GM23248 (cell line): ENCODE data around the gene NCF2. TPM values are rescaled to one million over a fixed set of nuclear protein-coding genes. Genes with fewer than 3 reads are reported as not detected.

Experiments
- DNase-seq: peaks from one replicate; pipeline ENCODE4 v3.0.0-alpha.2; 2015
- H2AFZ ChIP-seq: fragments of 200-600 bp; sonication (generic); 2 replicates; pipeline ENCODE4 v1.6.1; 2016; ENCODE audit warnings: antibody characterized with exemption
- H3F3A ChIP-seq: fragments of 200-600 bp; sonication (generic); 2 replicates; pipeline ENCODE4 v1.6.1; 2016; ENCODE audit warnings: mild to moderate bottlenecking, antibody characterized with exemption, mixed run types; ENCODE audit not compliant: insufficient read depth
- H3K27ac ChIP-seq: fragments of 200-600 bp; sonication (generic); 2 replicates; pipeline ENCODE4 v1.5.1; 2016; ENCODE audit warnings: mild to moderate bottlenecking
- H3K27me3 ChIP-seq: fragments of 200-600 bp; sonication (generic); replicated peaks from 2 replicates; pipeline ENCODE4 v1.6.1; 2016; ENCODE audit warnings: mild to moderate bottlenecking; ENCODE audit not compliant: insufficient read depth
- H3K36me3 ChIP-seq: fragments of 200-600 bp; sonication (generic); 2 replicates; pipeline ENCODE4 v1.6.1; 2016; ENCODE audit warnings: low read depth, mild to moderate bottlenecking
- H3K4me1 ChIP-seq: fragments of 200-600 bp; sonication (generic); 2 replicates; pipeline ENCODE4 v1.6.1; 2016; ENCODE audit warnings: mild to moderate bottlenecking; ENCODE audit not compliant: insufficient read depth
- H3K4me2 ChIP-seq: fragments of 200-600 bp; sonication (generic); one replicate; pipeline ENCODE4 v1.6.1; 2016; ENCODE audit warnings: mild to moderate bottlenecking; ENCODE audit not compliant: unreplicated experiment
- H3K4me3 ChIP-seq: fragments of 200-600 bp; sonication (generic); 2 replicates; pipeline ENCODE4 v1.5.1; 2016; ENCODE audit warnings: mild to moderate bottlenecking
- H3K79me2 ChIP-seq: fragments of 200-600 bp; sonication (generic); 2 replicates; pipeline ENCODE4 v1.6.1; 2016; ENCODE audit warnings: mild to moderate bottlenecking; ENCODE audit not compliant: insufficient read depth
- H3K9ac ChIP-seq: fragments of 200-600 bp; sonication (generic); 2 replicates; pipeline ENCODE4 v1.6.1; 2016; ENCODE audit warnings: mild to moderate bottlenecking
- H3K9me2 ChIP-seq: fragments of 200-600 bp; sonication (generic); 2 replicates; pipeline ENCODE4 v1.6.1; 2016; ENCODE audit warnings: mixed run types, mild to moderate bottlenecking, moderate library complexity; ENCODE audit not compliant: insufficient read depth
- H3K9me3 ChIP-seq: fragments of 200-600 bp; sonication (generic); one replicate; pipeline ENCODE4 v1.6.1; 2017; ENCODE audit warnings: low read depth
- H4K20me1 ChIP-seq: fragments of 200-600 bp; sonication (generic); 2 replicates; pipeline ENCODE4 v1.6.0; 2016; ENCODE audit not compliant: insufficient read depth
- EZH2 ChIP-seq: fragments of 200-600 bp; sonication (generic); IDR thresholded peaks from 2 replicates; pipeline ENCODE4 v1.6.1; 2018; ENCODE audit warnings: antibody characterized with exemption, mild to moderate bottlenecking; ENCODE audit not compliant: insufficient read depth, poor library complexity, severe bottlenecking
- EZH2phosphoT487 ChIP-seq: fragments of 200-600 bp; sonication (generic); IDR thresholded peaks from 2 replicates; pipeline ENCODE4 v1.6.1; 2018; ENCODE audit warnings: antibody characterized with exemption, moderate library complexity, mild to moderate bottlenecking, low read depth; ENCODE audit not compliant: insufficient read depth
- whole genome bisulfite sequencing, 2 experiments: methylation state at CpG; one replicate each; pipeline ENCODE4 v1.1.6; 2015 to 2017; ENCODE audit warnings: low lambda C conversion rate in 2 of 2, low coverage in 1 of 2; ENCODE audit errors: missing lambda C conversion rate in 2 of 2; 5-methylcytosine and 5-hydroxymethylcytosine counted together
- in situ Hi-C: fragments of 300-500 bp; cut with MboI; formaldehyde crosslinking; loops from 2 replicates; pipeline ENCODE4 v1.15.0; 2020
- polyA plus RNA-seq: library from polyadenylated mRNA; unstranded; fragments of >200 nt; fragmentation: Nextera tagmentation; extraction: Ambion mirVana; gene quantifications from 2 replicates; pipeline ENCODE4 v1.2.1, GENCODE V29; 2016
- total RNA-seq: library from RNA; depleted of rRNA; stranded (reverse); fragments of >200 nt; shearing (Covaris generic); gene quantifications from 2 replicates; pipeline ENCODE4 v1.2.3, GENCODE V29; 2014

Gene NCF2
- total and polyA plus RNA-seq, 2 experiments from 2014 or later = 0.41 TPM; not detected in 1

GRCh38 chr1:183550915-183551314 lies 39.3 kb downstream of the NCF2 start:
- TF ChIP-seq EZH2 (no peak), EZH2phosphoT487 (no peak)
- Histone ChIP-seq H3K9me3 (no peaks in the 10 kb centered on the region), H4K20me1 (no peaks in the 10 kb centered on the region), H3F3A (no peaks in the 10 kb centered on the region), H3K9me2 (no peaks in the 10 kb centered on the region), H3K4me1 (no peaks in the 10 kb centered on the region), H3K4me3 (no peak overlapping the region), H3K79me2 (no peaks in the 10 kb centered on the region), H3K9ac (no peak overlapping the region), H3K27me3 (no peaks in the 10 kb centered on the region), H3K27ac (no peak overlapping the region), H2AFZ (no peak overlapping the region), H3K4me2 (no peak overlapping the region), H3K36me3 (peaks cover 38% of the 10 kb centered on the region)
- DNase-seq = no peak
- 46 to 51% methylated on average over 3 of the region's 3 CpGs for WGBS, 2 experiments
- in situ Hi-C loops = no loop called here

- no peak for DNase-seq
- no peak overlapping the region for H3K27ac ChIP-seq
- 0 out of 2 replicates have a peak, but pooled peaks cover 4% of the 10 kb centered on the region for H3F3A ChIP-seq
- H4K20me1 ChIP-seq = no peaks in the 10 kb centered on the region
- H3K79me2 ChIP-seq = no peaks in the 10 kb centered on the region
- no peaks in the 10 kb centered on the region for H3K27me3 ChIP-seq
- H3K36me3 ChIP-seq = peaks cover 57% of the 10 kb centered on the region
- 100% methylated on average over 1 of the region's 1 CpG for WGBS, 2 experiments
- no peaks in the 10 kb centered on the region for H3K4me1 ChIP-seq
- no peak for TF ChIP-seq EZH2
- no peak for TF ChIP-seq EZH2phosphoT487
- no peak overlapping the region for H2AFZ ChIP-seq
- in situ Hi-C loops = no loop called here
- no peaks in the 10 kb centered on the region for H3K9me2 ChIP-seq
- no peaks in the 10 kb centered on the region for H3K9me3 ChIP-seq
- H3K4me2 ChIP-seq = no peak overlapping the region
- no peak overlapping the region for H3K4me3 ChIP-seq
- H3K9ac ChIP-seq = no peak overlapping the region
These were observed 42.1 kb downstream of the NCF2 start for GRCh38 chr1:183548116-183548515.

GRCh38 chr1:183546427-183546826 lies 43.8 kb downstream of the NCF2 start:
- peaks cover 69% of the 10 kb centered on the region for H3K36me3 ChIP-seq
- no peak overlapping the region for H3K9ac ChIP-seq
- TF ChIP-seq EZH2phosphoT487 (no peak), EZH2 (no peak)
- no peak overlapping the region for H3K27ac ChIP-seq
- H3K4me3 ChIP-seq = no peak overlapping the region
- H3K9me2 ChIP-seq = no peaks in the 10 kb centered on the region
- H2AFZ ChIP-seq = no peak overlapping the region
- no peaks in the 10 kb centered on the region for H4K20me1 ChIP-seq
- H3K4me2 ChIP-seq = no peak overlapping the region
- H3K27me3 ChIP-seq = no peaks in the 10 kb centered on the region
- 95 to 100% methylated on average over 2 of the region's 2 CpGs for WGBS, 2 experiments
- no peaks in the 10 kb centered on the region for H3K4me1 ChIP-seq
- H3K9me3 ChIP-seq = no peaks in the 10 kb centered on the region
- in situ Hi-C loops = no loop called here
- no peaks in the 10 kb centered on the region for H3K79me2 ChIP-seq
- no peak for DNase-seq
- peaks cover 16% of the 10 kb centered on the region; the same call in 1 of the 2 replicates for H3F3A ChIP-seq

GRCh38 chr1:183544598-183545297 lies 45.5 kb downstream of the NCF2 start:
- Histone ChIP-seq H3K27me3 (no peaks in the 10 kb centered on the region), H3K9ac (no peak overlapping the region), H3F3A (peaks cover 16% of the 10 kb centered on the region; the same call in 1 of the 2 replicates), H3K9me3 (no peaks in the 10 kb centered on the region), H3K27ac (no peak overlapping the region), H3K4me3 (no peak overlapping the region), H4K20me1 (no peaks in the 10 kb centered on the region), H3K4me2 (no peak overlapping the region), H3K36me3 (peaks cover 69% of the 10 kb centered on the region), H3K79me2 (no peaks in the 10 kb centered on the region), H3K4me1 (no peaks in the 10 kb centered on the region), H3K9me2 (no peaks in the 10 kb centered on the region), H2AFZ (no peak overlapping the region)
- no peak for TF ChIP-seq EZH2
- TF ChIP-seq EZH2phosphoT487 = no peak
- DNase-seq = no peak
- WGBS, 2 experiments = 77 to 79% methylated on average over 5 of the region's 5 CpGs
- in situ Hi-C loops = no loop called here
